Neutrophil (primary cell): ENCODE data around the gene MEGF6.

Experiments used
- H3K27ac ChIP-seq: fragments of 200-600 bp; sonication (generic); 2 replicates; pipeline ENCODE4 v1.5.1; 2016; ENCODE audit warnings: mild to moderate bottlenecking, moderate library complexity
- H3K27me3 ChIP-seq: fragments of 200-600 bp; sonication (generic); 2 replicates; pipeline ENCODE4 v1.6.0; 2016; ENCODE audit warnings: mild to moderate bottlenecking
- H3K36me3 ChIP-seq: fragments of 200-600 bp; sonication (generic); 2 replicates; pipeline ENCODE4 v1.5.1; 2017
- H3K4me1 ChIP-seq, 2 experiments: fragments of 200-600 bp in 1 of 2; sonication (generic) in 1 of 2; 1 replicate in 1 of 2; 2 replicates in 1 of 2; pipeline versions ENCODE4 v1.5.1 to v1.6.1; 2013 to 2016; ENCODE audit warnings: low read depth in 1 of 2, low read length in 1 of 2, mild to moderate bottlenecking in 1 of 2, moderate library complexity in 1 of 2; ENCODE audit not compliant: control insufficient read depth in 1 of 2, insufficient read depth in 1 of 2
- H3K4me3 ChIP-seq, 2 experiments: fragments of 200-600 bp in 1 of 2; sonication (generic) in 1 of 2; 1 replicate in 1 of 2; 2 replicates in 1 of 2; pipeline ENCODE4 v1.5.1; 2013 to 2016; ENCODE audit warnings: low read depth in 1 of 2, low read length in 1 of 2, mild to moderate bottlenecking in 1 of 2, moderate library complexity in 1 of 2
- H3K9me3 ChIP-seq: fragments of 200-600 bp; sonication (generic); 2 replicates; pipeline ENCODE4 v1.5.1; 2016
- TF ChIP-seq, protein P1 (sequence below): fragments of 200-600 bp; sonication (generic); IDR thresholded peaks from 2 replicates; pipeline ENCODE4 v1.5.1; 2016; ENCODE audit warnings: antibody characterized with exemption

Gene MEGF6, protein sequence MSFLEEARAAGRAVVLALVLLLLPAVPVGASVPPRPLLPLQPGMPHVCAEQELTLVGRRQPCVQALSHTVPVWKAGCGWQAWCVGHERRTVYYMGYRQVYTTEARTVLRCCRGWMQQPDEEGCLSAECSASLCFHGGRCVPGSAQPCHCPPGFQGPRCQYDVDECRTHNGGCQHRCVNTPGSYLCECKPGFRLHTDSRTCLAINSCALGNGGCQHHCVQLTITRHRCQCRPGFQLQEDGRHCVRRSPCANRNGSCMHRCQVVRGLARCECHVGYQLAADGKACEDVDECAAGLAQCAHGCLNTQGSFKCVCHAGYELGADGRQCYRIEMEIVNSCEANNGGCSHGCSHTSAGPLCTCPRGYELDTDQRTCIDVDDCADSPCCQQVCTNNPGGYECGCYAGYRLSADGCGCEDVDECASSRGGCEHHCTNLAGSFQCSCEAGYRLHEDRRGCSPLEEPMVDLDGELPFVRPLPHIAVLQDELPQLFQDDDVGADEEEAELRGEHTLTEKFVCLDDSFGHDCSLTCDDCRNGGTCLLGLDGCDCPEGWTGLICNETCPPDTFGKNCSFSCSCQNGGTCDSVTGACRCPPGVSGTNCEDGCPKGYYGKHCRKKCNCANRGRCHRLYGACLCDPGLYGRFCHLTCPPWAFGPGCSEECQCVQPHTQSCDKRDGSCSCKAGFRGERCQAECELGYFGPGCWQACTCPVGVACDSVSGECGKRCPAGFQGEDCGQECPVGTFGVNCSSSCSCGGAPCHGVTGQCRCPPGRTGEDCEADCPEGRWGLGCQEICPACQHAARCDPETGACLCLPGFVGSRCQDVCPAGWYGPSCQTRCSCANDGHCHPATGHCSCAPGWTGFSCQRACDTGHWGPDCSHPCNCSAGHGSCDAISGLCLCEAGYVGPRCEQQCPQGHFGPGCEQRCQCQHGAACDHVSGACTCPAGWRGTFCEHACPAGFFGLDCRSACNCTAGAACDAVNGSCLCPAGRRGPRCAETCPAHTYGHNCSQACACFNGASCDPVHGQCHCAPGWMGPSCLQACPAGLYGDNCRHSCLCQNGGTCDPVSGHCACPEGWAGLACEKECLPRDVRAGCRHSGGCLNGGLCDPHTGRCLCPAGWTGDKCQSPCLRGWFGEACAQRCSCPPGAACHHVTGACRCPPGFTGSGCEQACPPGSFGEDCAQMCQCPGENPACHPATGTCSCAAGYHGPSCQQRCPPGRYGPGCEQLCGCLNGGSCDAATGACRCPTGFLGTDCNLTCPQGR (N-terminal part only)

DNA sequence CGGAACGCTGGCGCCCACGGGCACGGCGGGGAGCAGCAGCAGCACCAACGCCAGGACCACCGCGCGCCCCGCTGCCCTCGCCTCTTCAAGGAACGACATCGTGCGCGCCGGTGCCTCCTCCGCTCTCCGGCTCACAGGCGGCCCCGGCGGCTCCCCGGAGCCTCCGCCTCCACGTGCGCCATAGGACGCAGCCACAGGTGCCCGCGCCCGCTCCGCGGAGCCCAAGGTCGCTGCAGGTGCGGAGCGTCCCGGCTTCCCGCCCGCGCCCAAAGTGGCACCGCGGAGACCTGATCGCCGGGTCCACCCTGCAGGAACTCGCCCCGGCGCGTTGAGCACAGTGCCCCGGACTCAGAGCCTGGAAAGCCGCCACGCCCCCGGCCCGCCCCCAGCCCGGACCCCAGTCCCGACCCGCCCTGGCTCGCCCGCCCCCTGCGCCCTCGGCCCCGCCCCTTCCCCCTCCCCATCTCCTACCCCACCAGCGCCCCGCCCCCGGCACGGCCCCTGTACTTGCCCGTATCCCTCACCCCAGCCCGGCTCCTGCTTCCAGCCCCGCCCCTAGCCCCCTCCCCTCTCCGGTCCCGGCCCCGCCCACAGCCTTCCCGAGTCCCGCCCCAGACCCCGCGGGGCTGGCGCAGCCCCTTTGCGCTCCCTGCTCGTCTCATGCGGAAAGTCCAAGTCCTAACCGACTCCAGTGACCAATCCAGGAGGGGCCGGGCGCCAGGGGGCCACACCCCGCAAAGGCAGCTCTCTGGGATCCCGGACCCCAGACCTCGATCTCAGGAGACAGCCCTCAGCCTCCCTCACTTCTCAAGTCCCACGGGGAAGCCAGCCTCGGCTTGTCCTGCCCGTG lies at the start of gene MEGF6:
TSS of gene MEGF6 (minus strand) at position 339 of the 850 bp plus-strand sequence. CDS start at position 99, 240 bp downstream.
- no peaks in the 10 kb centered on the region for H3K36me3 ChIP-seq
- H3K4me3 ChIP-seq, result peak within 1 kb of the TSS; percentile 47 to 70
- H3K27me3 ChIP-seq, result peaks cover 54% of the 10 kb centered on the region
- H3K4me1 ChIP-seq, result peaks cover 32 to 37% of the 10 kb centered on the region in 2 experiments
- TF ChIP-seq, protein P1, sequence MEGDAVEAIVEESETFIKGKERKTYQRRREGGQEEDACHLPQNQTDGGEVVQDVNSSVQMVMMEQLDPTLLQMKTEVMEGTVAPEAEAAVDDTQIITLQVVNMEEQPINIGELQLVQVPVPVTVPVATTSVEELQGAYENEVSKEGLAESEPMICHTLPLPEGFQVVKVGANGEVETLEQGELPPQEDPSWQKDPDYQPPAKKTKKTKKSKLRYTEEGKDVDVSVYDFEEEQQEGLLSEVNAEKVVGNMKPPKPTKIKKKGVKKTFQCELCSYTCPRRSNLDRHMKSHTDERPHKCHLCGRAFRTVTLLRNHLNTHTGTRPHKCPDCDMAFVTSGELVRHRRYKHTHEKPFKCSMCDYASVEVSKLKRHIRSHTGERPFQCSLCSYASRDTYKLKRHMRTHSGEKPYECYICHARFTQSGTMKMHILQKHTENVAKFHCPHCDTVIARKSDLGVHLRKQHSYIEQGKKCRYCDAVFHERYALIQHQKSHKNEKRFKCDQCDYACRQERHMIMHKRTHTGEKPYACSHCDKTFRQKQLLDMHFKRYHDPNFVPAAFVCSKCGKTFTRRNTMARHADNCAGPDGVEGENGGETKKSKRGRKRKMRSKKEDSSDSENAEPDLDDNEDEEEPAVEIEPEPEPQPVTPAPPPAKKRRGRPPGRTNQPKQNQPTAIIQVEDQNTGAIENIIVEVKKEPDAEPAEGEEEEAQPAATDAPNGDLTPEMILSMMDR, result no peak
- no peak within 1 kb of the TSS for H3K27ac ChIP-seq
- H3K9me3 ChIP-seq, result no peaks in the 10 kb centered on the region

DNA sequence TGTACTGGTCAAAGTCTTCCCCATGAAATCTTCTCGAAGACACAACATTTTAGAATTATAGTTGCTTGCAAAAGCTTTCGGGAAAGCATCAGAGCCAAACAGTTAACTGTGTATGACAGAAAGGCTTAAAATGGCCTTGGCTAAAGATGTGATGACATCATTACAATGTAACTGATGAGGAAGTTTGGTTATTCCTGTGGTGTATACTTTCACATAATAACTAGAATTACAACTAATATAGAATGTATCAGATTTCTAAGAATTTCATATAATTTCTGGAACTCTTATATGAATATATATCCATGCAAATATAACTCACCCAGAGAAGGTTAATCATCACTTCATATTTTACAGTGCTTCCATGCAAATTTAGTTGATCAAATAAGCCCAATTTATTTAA lies 49.4 kb upstream of the MEGF6 start:
- no peak overlapping the region for H3K4me3 ChIP-seq
- no peak overlapping the region for H3K27ac ChIP-seq
- H3K36me3 ChIP-seq, result no peaks in the 10 kb centered on the region
- H3K27me3 ChIP-seq, result peaks cover 49% of the 10 kb centered on the region
- H3K9me3 ChIP-seq, result no peaks in the 10 kb centered on the region
- TF ChIP-seq, protein P1, result no peak
- H3K4me1 ChIP-seq, result peaks cover 12 to 13% of the 10 kb centered on the region in 2 experiments

DNA sequence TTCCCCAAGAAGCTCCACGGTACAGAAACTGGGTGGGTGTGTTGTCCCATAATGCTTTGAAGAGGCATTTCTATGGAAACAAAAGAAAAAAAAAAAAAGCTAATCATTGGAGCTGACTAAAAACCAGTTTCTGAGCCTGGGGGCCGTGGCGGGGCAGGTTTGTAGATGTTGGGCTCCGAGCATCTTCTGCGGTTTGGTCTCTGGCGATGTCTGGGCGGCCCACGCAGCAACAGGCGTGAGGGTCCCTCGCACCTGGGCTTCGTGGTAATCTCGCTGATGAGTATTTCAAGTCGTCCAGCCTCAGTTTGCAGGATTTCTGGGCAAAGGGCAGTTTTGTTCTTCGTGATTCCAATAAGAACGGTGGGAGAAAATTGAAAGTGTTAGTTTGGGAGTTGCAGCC lies 47.8 kb upstream of the MEGF6 start:
- TF ChIP-seq, protein P1, result no peak
- Histone ChIP-seq H3K36me3 (no peaks in the 10 kb centered on the region), H3K4me3 (no peak overlapping the region), H3K9me3 (no peaks in the 10 kb centered on the region), H3K27me3 (peaks cover 65% of the 10 kb centered on the region), H3K27ac (no peak overlapping the region), H3K4me1 (peaks cover 4 to 5% of the 10 kb centered on the region in 2 experiments)

DNA sequence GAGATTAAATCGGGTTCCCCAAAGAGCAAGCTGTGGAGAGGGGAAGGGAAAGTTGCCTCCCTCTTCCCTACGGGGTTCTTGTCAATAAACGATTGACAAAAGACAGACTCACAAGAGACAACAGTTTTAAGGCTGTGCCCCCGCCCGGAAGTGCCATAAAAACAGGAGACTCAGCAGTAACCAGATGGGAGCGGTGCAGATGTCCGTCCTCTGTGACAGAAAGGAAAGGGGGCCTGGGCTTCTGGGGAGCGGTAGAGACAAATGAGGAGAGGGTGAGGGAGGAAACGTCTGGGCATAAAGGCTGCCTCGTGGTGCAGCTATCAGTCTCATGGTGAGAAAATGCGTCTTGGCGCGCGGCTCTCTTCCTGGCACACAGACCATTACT lies 46.9 kb upstream of the MEGF6 start:
- Histone ChIP-seq H3K4me1 (peaks cover 0 to under 1% of the 10 kb centered on the region in 2 experiments), H3K9me3 (no peaks in the 10 kb centered on the region), H3K36me3 (no peaks in the 10 kb centered on the region), H3K4me3 (no peak overlapping the region), H3K27ac (no peak overlapping the region), H3K27me3 (peaks cover 74% of the 10 kb centered on the region)
- TF ChIP-seq, protein P1, result no peak
